ENCODE data around the gene STPG3. TPM values are rescaled to one million over a fixed set of nuclear protein-coding genes. Genes with fewer than 3 reads are reported as not detected.
A peak's percentile ranks its signal among the peaks of the same experiment; 100 is the strongest.

STPG3 gene
- total and polyA plus RNA-seq, 2 of the 13 experiments (the other 11 are each of a cell fraction or from before 2014, with no cell fraction given) = not detected

- TF ChIP-seq ZNF367 (CRISPR knock-in tag; IDR thresholded peaks at IDR 0.05; ENCODE audit: borderline replicate concordance) (no peak), ZNF619 (CRISPR knock-in tag; IDR thresholded peaks at IDR 0.05) (peak; percentile 74; the same call in 1 of the 2 replicates), ELK4 (CRISPR knock-in tag; IDR thresholded peaks at IDR 0.05; ENCODE audit: borderline replicate concordance) (no peak), ZNF30 (CRISPR knock-in tag; IDR thresholded peaks at IDR 0.05) (no peak), ISX (CRISPR knock-in tag; conservative IDR thresholded peaks at IDR 0.05) (no peak), SP5 (CRISPR knock-in tag; IDR thresholded peaks at IDR 0.05; ENCODE audit: borderline replicate concordance, low read depth) (peak; percentile 36), STAG1 (CRISPR knock-in tag; IDR thresholded peaks at IDR 0.05) (peak; percentile 36), PRPF4 (IDR thresholded peaks at IDR 0.05; ENCODE audit: low read depth, low read length, poor library complexity, severe bottlenecking) (no peak), LBX2 (CRISPR knock-in tag; IDR thresholded peaks at IDR 0.05; ENCODE audit: borderline replicate concordance) (no peak), ZKSCAN1 (IDR thresholded peaks at IDR 0.05; ENCODE audit: low read length) (no peak), ZNF280B (CRISPR knock-in tag; IDR thresholded peaks at IDR 0.05; ENCODE audit: borderline replicate concordance) (no peak), ZNF263 (CRISPR knock-in tag; IDR thresholded peaks at IDR 0.05) (peak; percentile 12; the same call in 1 of the 2 replicates), ZNF256 (CRISPR knock-in tag; conservative IDR thresholded peaks at IDR 0.05) (no peak), AGO2 (optimal IDR thresholded peaks at IDR 0.05; ENCODE audit: low read depth, low read length) (peak; percentile 46), ZSCAN9 (CRISPR knock-in tag; IDR thresholded peaks at IDR 0.05; ENCODE audit: borderline replicate concordance) (peak; percentile 65), RNF2 (conservative IDR thresholded peaks at IDR 0.05; ENCODE audit: low read depth) (0 out of 2 replicates have a peak, but pooled peaks have one; percentile 39), PPARG (CRISPR knock-in tag; conservative IDR thresholded peaks at IDR 0.05) (peak; percentile 46; the same call in 1 of the 2 replicates), TRIM24 (CRISPR knock-in tag; IDR thresholded peaks at IDR 0.05) (no peak), ELF4 (CRISPR knock-in tag; IDR thresholded peaks at IDR 0.05; ENCODE audit: borderline replicate concordance) (peak; percentile 78; the same call in 1 of the 2 replicates), ZNF512B (CRISPR knock-in tag; IDR thresholded peaks at IDR 0.05; ENCODE audit: borderline replicate concordance) (no peak), YEATS2 (CRISPR knock-in tag; IDR thresholded peaks at IDR 0.05; ENCODE audit: borderline replicate concordance) (peak; percentile 92; the same call in 1 of the 2 replicates), ZNF317 (CRISPR knock-in tag; IDR thresholded peaks at IDR 0.05) (no peak), SMAD3 (CRISPR knock-in tag; IDR thresholded peaks at IDR 0.05) (0 out of 2 replicates have a peak, but pooled peaks have one; percentile 24), NCOA1 (CRISPR knock-in tag; IDR thresholded peaks at IDR 0.05) (no peak), TAF1 (CRISPR knock-in tag; IDR thresholded peaks at IDR 0.05) (peak; percentile 85), ZNF720 (CRISPR knock-in tag; IDR thresholded peaks at IDR 0.05) (no peak), SAP130 (CRISPR knock-in tag; IDR thresholded peaks at IDR 0.05; ENCODE audit: low read depth) (peak; percentile 96)
These were observed 26.4 kb downstream of the STPG3 start, which contains the start of gene TOR4A (continued) for GRCh38 chr9:137277329-137278041.

Measured in HepG2 (cell line).